Measurements from ENCODE around the gene SH2D4B.

SH2D4B gene

DNA sequence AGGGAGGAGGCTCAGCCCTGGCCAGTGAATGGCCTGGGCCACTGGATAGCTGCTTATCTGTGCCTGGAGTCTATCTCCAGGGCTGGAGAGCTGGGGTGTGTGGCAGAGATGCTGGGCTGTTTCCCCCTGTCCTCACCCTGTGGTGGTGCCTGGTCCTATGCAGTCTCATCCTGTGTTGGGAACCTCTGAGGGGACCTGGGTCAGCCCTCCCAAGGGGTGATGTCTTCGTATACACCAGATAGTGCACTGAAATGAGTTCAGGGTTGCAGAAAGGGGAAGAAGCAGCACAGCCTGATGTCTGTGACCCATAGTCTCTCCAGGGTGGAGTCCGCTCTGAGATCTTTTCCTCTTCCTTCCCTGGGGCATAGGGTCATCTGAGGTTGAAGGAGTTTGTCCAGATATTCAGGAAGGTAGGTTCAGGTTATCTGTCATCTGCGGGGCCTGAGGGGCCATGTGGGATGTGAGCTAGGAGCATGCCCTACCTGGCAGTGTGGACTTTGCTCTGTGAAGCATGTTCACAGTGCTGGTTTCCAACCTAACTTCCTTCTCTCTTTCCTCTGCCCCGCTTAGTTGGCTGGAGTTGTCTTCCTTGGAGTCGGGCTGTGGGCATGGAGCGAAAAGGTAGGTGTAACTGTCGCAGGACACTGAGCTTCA is 33.4 kb upstream of the SH2D4B start:
- no peak for DNase-seq

- DNase-seq, result no peak
Observed at GRCh38 chr10:80504897-80505465, 32.7 kb upstream of the SH2D4B start.

GRCh38 chr10:80506189-80506575 is 31.5 kb upstream of the SH2D4B start:
- no peak for DNase-seq

DNA sequence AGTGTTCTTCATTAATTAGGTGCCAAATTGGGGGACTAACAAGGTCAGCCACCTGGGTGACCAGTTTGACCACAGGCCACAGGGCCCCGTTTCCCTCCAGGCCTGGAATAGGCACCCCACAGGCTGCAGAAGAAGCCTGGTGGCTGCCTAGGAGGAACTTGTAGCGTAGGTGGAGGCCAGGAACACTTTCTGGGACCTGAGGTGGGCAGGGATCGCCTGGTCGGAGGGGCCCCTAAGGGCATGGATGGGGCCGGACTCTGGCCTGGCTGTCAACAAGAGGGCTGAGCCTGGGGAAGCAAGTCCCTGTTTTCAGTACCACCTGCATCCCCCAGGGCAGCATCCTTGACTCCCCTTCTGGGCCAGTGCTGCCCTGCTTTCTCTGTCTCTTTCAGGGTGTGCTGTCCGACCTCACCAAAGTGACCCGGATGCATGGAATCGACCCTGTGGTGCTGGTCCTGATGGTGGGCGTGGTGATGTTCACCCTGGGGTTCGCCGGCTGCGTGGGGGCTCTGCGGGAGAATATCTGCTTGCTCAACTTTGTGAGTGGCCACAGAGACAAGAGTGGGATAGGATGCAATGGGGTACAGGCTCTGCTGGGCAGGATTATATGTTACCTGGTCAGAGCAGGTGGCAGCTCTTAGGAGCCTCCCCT is 30.7 kb upstream of the SH2D4B start:
- no peak for DNase-seq

DNA sequence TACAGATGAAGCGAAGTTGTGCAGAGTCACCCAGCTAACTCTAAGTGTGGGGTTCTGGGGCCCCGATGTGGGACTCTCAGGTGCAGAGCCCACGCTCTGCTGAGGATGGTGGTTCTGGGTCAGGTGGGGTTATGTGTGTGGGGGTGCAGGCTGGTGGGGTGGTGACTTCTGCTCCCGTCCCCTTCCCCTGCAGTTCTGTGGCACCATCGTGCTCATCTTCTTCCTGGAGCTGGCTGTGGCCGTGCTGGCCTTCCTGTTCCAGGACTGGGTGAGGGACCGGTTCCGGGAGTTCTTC is 28.6 kb upstream of the SH2D4B start:
- DNase-seq, result no peak

GRCh38 chr10:80509403-80510161 is 28.1 kb upstream of the SH2D4B start:
- DNase-seq, result no peak

DNA sequence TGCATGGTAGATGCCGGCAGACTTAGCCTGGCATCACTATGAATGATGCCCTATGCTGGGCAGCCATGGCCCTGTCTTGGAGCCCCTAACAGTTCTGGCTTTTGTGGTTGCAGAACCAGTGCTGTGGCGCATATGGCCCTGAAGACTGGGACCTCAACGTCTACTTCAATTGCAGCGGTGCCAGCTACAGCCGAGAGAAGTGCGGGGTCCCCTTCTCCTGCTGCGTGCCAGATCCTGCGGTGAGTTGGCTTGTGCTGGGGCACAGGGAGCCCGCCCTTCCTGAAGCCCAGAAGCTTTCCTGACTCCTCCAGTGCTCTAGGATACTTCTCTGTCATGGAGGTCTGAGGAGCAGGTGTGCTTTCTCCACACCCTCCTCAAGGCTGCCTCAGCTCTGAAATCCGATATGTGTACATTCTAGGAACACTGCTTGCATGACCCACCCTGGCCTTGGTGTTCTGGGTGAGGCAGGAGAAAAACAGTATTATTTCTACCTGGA is 25.6 kb upstream of the SH2D4B start:
- no peak for DNase-seq

- no peak for DNase-seq
Observed at GRCh38 chr10:80513106-80513505, 24.6 kb upstream of the SH2D4B start.

DNA sequence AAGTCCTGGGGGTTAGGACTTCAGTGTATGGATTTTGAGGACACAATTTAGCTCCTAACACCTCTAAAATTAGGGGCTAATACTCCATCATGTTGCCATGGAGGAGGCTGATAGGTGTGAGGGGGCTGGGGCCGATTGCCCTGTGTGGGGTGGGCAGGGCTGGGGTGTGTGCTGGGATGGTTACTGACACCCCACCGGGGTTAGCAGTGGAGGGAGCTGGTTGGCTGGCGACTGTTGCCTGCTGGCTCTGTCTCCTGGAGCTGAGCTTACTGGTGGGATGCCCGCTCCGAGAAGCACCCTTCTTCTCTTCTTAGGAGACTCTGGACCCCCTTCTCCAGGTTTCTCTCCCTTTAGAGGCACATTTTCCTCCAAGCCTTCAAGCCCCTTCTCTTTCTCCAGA is 22.2 kb upstream of the SH2D4B start:
- DNase-seq, result no peak

- no peak for DNase-seq
Observed at GRCh38 chr10:80515941-80516340, 21.8 kb upstream of the SH2D4B start.

DNA sequence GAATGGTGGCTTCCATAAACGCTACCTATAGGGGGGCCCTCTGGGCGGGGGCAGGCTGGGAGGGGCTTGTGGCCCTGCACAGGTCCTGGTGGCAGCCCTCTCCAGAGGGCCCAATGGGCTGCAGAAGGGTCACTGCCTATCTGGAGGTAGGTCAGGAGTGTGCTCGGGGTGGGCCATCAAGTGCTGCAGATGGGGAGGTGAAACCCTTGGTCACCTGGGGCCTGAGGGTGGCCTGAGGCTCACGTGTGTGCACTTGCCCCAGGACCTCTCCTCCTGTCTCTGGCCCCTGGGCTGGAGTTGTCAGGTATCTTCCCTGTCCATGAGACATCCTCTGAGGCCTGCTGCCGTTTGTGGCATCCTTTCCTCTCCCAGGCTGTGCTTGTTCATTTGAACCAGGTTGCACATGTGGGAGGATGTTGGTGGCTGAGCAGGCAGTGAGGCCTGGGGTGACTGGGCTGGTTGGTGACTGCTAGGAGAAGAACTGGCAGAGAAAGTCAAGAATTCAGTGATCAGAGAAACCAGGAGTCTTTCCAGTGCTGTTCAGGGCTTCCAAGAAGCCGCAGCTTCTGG is 21.1 kb upstream of the SH2D4B start:
- no peak for DNase-seq

DNA sequence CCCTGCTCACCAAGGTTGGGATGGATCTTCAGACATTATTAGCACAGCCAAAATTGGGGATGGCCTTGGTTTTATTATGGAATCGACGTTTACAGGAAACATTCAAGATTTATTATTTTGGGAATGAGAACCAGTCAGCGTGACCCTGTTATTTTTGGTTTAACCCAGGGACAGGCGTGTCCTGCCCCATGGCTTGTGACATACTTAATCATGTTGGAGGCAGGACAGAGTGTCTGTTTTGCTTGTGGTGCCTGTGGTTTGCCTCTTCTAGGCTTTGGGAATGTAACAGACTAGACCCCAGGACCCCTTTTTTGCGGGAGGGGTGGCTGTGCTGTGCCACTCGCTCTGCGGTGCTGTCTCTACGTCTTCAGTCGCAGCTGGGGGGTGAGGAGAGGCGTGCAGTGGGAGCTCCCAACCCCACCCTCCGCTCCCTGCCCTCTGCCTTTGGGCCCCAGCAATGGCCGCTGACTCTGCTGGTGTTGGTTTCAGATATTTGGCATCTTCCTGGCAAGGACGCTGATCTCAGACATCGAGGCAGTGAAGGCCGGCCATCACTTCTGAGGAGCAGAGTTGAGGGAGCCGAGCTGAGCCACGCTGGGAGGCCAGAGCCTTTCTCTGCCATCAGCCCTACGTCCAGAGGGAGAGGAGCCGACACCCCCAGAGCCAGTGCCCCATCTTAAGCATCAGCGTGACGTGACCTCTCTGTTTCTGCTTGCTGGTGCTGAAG is 20.1 kb upstream of the SH2D4B start:
- DNase-seq, result no peak

- DNase-seq, result no peak
Observed at GRCh38 chr10:80518143-80518806, 19.4 kb upstream of the SH2D4B start.

- DNase-seq, result no peak
Observed at GRCh38 chr10:80518807-80519360, 18.8 kb upstream of the SH2D4B start.

- DNase-seq, result no peak
Observed at GRCh38 chr10:80519936-80520650, 17.6 kb upstream of the SH2D4B start.

DNA sequence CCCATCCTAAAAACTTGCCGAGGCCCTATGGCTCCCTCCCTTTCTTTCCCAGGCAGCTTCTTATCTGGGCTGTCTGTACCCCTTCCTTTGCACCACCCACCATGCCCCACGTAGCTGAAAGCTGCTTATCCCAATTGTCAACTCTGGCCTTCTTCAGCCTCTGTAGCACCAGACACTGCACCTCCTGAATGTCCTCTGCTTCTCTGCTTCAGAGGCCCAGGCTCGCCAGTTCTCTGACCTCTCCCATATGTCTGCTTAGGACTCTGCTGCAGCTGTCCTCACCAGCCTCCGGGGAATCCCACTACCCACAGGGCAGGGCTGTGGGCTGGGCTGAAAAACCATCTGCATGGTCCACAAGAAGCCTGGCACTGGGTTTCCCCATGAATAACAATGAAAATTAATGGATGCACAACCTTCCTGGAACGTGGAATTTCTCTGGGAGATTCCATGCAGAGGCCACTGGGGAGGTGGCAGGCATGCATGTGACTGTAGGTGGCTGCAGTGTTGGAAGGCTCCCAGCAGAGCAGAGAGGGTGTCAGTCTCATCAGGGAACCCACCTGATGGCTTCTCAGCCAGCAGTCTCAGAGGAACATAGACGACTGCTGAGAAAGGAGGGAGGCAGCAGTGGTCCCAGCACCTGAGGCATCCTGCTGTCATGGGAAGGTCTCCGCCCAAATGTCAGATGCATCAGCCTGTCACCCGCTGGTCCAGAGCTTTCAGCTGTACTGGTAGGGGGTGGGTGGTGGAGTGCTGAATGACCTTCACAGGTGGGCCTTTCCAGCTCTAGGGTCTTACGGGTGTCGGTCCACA is 16.8 kb upstream of the SH2D4B start:
- no peak for DNase-seq

- no peak for DNase-seq
Observed at GRCh38 chr10:80522756-80523363, 14.8 kb upstream of the SH2D4B start.

- DNase-seq, result no peak
Observed at GRCh38 chr10:80523773-80524172, 13.9 kb upstream of the SH2D4B start.

DNA sequence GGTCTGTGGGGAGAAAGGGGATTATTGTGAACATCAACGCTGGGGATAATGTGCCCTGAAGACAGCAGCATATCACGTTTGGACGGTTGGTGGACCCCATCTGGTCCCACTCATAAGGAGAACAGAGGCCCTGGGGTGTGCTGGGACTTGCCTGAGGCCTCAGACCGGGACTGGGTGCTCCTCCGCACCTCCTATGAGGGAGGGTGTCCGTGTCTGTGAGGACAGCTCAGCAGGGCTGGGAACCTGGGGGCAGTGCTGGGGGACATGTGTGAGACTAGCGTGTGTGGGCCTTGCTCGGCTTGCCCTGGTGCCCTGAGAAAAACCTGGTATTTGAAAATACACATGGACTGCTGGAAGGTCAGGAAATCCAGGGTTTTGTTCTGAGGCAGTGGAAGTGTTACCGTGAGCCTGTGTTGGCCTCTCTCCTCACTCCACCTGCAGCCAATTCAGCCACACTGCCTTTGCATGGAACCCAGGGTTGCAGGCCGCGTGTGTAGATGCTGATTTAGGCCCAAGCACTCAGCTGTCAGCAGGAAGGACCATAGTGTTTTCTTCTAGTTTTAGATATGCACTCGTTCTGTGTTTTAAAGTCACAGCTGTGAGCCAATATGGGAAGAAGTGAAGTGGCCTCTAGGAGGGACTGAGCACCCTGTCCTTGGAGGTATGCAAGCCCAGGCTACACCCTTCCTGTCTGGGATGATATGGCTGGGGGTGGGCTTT is 13.4 kb upstream of the SH2D4B start:
- DNase-seq, result no peak

Data from activated CD4-positive, alpha-beta T cell treated with anti-CD3 and anti-CD28 coated beads, Interleukin-2, Interleukin-6, amounts not matched to agents 100 ng/mL and 50 ng/mL, durations not matched to agents 16 hours and 8 hours (primary cell).